NCI-H1417 treated with DMSO at 0.1 percent for 48 hours (cell line): ENCODE results near the gene RNF8.
"Not testable (repeated sequence)": the region's sequence is repeated elsewhere in the genome, so short reads cannot be mapped to it uniquely, and the experiment has no call there.

Experiments used
- DNase-seq: peaks from one replicate; lab custom pipeline; 2025; lab: John Stamatoyannopoulos, UW

The RNF8 gene

DNA sequence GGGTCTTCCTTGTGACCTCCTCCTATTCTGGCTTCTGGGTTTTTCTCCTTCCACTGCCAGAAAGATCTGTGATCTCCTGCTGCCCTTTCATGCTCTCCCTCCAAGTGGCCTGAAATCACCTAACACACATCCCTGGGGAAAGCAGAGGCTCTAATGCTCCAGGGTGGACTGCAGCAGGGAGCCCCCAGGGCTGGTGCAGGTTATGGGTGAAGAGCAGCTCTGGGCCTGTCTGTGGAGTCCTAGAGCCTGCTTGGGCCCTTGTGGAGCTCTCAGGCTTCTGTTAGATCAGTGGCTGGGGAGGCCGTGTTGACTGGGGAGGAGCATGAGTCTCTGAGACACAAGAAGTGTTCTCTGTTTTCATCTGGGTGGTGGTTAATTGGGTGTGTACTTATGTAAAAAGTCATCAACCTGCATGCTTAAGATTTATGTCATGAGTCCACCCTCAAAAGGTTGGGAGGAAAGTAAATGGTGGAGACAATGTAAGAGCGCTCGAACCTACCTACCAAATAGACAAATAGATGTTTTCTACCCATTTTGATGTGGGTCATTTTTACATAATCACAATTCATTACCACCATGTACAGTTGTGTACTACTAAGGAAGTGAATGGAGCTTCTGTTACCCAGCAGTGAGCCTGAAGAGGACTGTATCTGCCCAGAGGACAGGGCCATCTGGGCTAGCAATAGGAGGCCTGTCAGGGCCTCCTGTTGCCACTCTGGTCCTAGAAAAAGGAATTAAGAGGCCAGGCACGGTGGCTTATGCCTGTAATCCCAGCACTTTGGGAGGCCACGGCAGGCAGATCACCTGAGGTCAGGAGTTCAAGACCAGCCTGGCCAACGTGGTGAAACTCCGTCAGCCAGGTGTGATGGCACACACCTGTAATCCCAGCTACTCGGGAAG, 32.0 kb upstream of the RNF8 start:
- no peak for DNase-seq

DNA sequence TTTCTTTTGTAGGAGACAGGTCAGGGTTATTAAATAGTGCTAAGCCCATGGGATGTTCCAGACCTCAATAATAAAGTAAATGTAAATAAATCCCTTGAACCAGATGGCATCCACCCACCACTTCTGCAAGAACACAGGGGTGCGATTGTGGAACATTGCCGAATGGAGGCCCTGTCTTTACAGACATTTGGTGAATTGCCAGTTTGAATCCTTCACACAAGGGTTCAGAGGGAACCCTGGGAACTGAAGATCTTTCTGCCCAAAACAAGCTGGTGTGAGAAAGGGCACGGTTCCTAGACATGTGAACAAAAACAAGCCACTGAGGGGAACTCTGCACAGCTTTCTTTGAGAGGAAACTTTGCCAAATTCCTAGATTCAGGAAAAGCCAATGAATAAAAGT, 30.2 kb upstream of the RNF8 start:
- DNase-seq, result no peak

DNA sequence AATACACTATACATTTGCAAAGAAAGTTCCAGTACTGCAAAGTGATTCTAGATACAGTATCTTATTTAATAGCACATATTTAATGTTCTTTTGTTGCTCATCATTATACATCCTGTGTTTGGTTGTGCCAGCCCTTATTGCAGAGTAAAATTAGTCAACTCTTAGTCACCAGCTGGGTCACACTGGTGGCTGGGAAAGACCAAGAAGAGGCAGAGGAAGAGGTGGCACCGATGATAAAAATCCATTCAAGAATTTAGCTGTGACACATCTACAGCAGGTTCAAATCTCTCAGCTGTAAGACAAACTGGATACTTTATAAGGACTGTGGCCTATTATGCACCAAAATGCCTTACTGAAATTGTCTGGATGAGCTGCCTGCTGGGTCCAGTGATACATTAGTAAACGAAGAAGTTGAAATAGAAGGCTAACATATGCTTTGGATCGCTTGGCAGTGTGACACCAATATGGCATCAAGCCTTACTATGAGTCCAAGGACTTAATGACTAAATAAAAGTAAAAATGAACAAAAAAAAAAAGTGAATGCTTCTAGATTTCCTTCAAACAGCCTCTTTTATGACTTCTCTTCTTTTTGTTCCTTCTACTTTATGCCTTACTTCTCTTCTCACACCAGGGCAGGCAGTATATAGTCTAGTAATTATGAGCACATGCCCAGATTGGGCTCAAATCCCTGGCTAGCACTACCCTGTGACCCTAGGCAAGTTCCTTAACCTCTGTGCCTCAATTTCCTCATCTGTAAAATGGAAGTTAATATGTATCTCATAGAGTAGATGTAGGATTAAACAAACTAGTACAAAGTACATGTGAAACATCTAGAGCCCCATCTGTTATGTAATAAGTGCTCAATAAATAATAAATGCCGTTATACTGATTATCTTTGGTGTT, 29.4 kb upstream of the RNF8 start:
- DNase-seq, result no peak

DNA sequence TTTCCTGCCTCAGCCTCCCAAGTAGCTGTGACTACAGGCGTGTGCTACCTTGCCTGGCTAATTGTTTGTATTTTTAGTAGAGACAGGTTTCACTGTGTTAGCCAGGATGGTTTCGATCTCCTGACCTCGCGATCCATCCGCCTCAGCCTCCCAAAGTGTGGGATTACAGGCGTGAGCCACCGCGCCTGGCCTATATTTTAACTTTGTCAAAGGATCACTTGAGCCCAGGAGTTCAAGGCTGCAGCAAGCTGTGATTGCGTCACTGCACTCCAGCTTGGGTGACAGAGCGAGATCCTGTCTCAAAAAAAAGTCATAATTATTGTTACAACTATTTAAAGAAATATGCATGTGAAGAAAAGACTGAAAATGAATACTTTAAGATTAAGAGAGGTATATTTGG, 23.4 kb upstream of the RNF8 start:
- DNase-seq, result not testable (repeated sequence)

DNA sequence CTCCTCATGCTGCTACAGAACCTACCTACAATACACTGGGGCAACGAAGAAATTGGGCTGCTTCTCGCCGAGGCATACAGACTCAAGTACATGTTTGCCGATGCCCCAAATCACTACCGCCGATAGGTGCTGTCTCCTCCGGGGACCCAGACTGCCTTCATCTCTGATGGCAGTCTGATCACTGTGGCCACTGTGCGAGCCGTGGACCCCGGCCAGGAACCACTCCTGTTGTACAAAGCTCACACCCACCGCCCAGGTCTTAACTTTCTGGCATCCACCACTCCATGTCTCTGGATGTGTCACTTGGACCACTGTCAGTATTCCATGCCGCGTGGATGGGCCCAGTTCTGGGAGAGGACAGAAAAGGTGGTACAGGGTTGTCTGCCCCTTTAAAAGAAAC, 22.7 kb upstream of the RNF8 start:
- DNase-seq, result no peak

DNA sequence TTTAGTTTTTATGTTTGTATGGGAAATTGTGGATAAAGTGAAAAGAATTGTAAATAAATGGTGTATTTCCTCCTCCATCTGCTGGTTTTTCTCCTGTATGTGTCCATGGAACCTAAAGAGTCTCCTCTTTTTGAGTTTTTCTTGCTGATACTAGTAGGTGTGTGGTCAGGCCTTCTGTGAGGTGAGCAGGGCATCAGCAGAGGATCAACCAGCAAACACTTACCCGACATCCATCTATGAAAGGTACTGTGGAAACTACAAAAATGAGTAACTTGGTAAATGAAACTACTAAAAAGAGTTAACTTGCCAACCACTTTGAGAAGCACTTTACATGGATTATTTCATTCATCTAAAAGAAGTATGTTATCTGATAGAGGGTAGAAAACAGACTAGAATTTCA, 20.9 kb upstream of the RNF8 start:
- no peak for DNase-seq

DNA sequence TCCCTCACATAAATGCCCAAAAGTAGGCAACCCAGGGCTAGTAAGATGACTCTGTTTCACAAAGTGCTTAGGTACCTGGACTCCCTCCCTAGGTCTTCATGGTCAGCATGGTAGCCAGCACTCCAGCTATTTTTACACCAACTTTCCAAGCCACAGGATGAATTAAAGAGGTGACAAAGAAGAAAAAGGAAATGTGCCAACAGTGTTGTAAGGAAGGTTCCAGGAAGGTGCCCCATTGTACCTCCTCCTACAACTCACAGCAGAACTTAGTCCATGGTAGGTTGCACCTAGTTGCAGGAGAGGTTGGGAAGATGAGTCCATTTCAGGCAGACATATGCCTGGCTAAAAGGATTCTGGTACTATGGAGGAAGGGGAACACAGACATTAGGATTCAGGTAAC, 19.7 kb upstream of the RNF8 start:
- DNase-seq, result no peak

DNA sequence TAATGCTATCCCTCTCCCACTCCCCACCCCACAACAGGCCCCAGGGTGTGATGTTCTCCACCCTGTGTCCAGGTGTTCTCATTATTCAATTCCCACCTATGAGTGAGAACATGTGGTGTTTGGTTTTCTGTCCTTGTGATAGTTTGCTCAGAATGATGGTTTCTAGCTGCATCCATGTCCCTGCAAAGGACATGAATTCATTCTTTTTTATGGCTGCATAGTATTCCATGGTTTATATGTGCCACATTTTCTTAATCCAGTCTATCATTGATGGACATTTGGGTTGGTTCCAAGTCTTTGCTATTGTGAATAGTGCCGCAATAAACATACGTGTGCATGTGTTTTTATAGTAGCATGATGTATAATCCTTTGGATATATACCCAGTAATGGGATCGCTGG, 15.5 kb upstream of the RNF8 start:
- not testable (repeated sequence) for DNase-seq

DNA sequence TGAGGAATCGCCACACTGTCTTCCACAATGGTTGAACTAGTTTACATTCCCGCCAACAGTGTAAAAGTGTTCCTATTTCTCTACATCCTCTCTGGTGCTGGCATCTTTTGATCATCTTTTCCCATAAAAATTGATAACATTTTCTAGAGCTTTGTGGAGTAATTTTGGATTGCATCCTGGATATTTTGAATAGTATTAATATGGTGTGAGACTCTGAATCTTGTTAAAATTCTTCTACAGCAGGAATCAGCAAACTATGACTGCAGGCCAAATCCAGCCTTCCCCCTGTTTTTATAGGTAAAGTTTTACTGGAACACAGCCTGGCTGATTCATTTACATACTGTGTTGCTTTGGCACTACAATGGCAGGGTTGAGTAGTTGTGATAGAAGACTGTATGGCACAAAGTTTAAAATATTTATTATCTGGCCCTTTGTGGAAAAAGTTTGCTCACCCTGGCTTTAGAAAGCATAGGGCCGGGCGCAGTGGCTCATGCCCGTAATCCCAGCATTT, 15.0 kb upstream of the RNF8 start:
- DNase-seq, result no peak

DNA sequence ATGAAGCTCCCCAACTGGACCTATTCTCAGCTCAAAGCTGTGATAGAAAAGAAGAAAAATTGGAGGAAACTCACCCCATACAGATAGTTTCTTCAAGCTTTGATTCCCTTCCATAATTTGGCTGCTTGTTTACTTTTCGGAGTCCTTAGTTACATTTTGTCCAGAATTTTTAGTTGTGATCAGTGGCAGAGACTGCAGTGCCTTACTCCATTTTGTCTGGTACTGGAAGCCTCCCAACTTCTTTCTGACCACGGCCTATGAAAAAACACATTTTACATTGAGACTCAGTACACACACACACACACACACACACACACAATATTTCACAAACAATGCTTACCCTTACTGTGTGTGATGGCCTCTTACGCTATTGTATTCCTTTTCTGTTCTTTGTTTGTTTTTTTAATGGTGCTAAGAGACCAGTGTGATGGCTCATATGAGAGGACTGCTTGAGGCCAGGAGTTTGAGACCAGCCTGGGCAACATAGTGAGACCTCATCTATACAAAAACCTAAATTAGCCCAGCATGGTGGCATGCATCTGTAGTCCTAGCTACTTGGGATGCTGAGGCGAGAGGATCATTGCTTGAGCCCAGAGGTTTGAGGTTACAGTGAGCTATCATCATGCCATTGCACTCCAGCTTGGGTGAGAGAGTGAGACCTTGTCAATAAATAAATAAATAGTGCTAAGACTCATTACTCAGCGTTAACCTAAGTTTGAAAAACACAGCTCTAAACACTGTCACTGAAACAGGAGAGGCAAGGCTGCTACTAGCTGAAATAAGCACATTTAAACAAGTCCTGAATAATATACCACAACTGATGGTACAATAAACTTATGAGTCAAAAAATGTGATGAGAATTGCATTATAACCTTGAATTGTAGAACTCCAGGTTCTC, 13.8 kb upstream of the RNF8 start:
- no peak for DNase-seq

DNA sequence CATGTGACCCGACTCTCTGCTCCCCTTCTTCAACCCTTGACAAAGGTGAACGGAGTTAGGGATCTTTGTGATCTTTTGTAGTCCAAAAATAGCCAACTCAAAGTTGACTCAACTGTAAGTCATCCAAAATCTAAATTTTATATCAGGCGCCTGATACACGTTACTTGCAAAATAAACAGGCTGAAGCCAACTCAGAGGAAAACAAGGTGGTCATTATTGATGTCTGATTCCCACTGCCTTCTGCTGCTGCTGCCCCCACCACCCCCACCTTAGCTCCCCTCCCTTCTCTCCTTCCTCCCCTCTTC, 13.2 kb upstream of the RNF8 start:
- no peak for DNase-seq

DNA sequence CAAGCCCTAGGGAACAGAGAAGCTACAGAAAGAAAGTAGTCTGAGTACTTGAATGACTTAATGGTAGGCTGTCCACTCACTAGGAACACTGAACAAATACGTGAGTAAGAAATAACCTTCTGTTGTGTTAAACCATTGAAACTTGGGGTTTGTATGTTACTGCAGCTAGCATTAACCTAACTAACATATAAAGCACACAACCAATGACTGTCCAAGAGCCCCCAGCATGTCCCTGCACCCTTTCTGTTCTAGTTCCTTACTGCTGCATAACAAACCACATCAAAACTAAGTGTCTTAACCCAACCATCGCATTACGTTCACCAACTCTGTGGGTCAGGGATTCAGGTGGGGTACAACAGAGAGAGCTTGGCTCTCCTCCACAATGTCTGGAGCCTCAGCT, 10.5 kb upstream of the RNF8 start:
- DNase-seq, result no peak

DNA sequence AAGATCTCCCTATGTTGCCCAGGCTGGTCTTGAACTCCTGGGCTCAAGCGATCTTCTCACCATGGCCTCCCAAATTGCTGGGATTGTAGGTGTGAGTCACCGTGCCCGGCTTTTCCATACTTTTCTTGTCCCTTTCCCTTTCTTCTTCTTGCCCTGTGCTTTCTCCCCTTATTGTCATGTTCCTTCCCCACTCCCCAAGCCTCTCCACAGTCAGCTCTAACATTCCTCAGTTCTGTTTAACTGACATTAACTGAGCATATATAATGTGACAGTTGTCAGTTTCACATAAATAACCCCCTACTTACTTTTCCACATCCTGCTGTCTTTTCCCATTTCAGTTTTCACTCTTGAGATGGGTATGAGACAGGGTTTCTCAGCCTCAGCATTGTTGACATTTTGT, 9.5 kb upstream of the RNF8 start:
- no peak for DNase-seq

DNA sequence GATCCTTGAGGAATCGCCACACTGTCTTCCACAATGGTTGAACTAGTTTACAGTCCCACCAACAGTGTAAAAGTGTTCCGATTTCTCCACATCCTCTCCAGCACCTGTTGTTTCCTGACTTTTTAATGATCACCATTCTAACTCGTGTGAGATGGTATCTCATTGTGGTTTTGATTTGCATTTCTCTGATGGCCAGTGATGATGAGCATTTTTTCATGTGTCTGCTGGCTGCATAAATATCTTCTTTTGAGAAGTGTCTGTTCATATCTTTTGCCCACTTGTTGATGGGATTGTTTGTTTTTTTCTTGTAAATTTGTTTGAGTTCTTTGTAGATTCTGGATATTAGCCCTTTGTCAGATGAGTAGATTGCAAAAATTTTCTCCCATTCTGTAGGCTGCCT, 8.0 kb upstream of the RNF8 start:
- not testable (repeated sequence) for DNase-seq

DNA sequence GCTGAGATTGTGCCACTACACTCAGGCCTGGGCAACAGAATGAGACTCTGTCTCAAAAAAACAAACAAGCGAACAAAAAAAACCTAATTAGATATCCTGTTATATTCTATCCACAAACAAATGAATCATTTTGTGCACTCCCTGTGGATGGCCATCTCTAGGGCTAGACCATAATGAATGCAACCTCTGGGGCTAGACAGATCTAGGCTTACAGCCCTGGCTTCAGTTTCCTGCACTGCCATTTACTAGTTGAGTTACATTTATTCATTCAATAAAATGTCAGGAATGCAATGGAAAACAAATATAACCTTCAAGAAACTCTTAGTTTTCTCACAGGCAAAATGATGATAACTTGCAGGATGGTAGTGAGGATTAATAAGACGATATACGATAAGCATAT, 6.6 kb upstream of the RNF8 start:
- no peak for DNase-seq

DNA sequence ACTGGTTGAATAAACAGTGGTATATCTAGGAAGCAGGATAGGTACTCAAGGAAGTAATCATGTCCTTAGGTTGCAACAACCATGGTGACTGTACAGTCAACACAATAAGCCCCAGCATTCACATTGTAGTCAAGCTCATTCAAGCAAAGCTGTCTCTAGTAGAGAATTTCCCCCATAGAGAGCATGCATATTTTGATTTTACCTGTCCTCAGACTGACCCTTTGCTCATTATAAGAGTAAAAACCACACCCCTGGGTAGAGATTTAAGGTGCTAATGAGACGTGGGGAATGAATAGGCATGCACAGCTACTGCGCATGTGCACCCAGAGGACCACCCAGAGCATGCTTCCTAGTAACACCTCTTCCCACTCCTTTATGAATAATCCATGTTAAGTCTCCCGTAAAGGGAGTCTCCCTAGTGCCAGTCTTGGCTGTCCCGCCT, 6.1 kb upstream of the RNF8 start:
- no peak for DNase-seq

DNA sequence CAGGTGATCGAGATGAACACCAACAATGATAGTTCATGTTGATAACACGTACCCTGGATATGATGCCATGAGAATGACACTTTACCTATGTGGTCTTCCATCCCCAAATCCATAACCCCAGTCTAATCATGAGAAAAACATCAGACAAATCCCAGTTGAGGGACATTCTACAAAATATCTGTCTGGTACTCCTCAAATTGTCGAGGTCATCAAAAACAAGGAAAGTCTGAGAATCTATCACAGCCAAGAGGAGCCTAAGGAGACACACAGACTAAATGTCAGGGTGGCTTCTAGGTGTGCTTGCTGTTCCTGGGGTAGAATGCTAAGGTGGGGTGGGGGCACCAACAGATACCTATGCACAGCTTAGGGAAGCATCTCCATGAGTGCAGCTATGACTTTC, 2.8 kb upstream of the RNF8 start:
- no peak for DNase-seq

DNA sequence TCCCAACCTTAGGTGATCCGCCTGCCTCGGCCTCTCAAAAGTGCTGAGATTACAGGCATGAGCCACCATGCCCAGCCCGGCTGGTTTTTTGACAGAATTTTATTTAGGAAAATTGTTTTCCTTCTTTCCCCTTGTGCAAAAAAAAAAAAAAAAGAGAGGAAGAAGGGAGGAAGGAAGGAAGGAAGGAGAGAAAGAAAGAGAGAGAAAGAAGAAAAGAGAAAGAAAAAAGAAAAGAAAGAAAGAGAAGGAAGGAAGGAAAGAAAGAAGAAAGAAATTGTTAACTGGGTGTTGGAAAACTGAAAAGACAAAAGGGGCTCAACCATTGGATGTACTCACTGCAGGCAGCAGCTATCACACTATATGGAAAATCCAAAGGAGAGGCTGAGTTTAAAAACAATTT, 1.4 kb upstream of the RNF8 start:
- DNase-seq, result no peak

DNA sequence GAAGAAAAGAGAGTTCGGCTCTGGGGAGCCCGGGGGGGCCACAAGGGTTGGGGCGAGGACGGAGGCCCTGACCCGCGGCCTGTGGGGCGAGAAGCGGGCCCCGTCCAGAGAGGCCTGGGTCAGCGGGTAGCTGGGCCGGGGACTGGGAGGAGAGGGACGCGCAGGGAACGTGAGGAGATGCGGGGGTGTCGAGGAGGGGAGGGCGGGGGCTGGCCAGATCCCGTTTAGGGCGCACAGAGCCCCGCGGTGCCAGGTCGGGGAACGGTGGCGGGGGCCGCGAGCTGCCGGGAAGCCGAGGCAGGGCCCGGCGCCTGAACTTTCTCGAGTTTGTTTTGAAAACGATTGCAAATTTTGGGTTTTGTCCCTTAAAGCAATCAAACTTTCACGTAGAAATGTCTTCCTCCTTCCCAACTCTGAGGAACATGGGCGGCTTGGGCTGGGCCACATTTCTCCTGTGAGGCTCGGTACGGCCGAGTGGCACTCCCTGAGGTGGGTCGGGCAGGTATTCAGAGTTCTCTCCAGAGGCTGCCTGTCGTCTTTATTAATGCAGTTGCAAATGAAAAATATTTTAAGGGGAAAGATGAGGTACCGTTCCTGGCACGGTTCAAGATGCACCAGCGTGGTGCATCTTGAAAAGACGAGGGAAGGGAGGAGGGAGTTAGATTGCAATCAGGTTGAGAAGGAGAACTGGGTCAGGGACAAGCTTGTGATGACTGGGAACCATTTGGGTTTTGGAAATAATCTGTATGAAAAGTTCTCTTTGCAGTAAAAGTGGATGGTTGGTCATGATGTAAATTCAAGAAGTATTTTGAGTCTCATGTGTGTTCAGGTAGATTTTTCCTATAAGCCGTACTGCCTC, 972 bp downstream of the RNF8 start:
- no peak for DNase-seq

DNA sequence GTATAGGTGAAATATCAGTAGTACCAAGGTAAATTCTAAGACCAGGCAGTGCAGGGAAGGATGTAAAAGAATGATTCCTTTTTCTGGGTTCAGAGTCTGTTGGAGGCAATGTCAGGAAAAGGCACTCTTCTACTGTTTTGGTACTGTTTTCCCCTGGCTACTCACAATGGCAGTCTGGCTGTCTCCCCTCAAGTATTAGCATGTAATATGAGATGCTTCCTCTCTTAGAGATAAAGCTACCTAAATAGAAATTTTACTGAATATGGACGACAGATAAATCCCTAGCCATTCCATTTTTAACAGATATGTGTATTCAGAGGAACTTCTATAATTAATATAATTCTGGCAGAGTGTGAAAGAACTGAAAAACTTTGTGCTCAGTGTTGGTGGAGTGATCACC, 3.5 kb downstream of the RNF8 start:
- no peak for DNase-seq

DNA sequence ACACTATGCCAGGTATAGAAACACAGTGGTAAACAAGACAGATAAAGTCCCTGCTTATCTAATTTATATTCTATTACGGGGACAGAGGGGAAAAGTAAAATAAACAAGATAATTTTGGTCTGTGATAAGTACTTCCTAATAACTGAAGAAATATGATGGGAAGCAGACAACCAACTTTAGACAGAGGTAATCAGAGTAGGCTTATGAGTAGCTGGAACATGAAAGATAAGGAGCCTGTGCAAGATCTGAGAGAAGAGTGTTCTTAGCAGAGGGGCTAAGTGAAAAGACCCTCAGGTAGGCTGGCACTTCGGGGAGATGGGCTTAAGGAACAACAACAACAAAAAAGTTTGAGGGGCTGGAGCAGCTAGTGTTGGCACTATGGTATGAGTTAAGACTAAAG, 4.1 kb downstream of the RNF8 start:
- no peak for DNase-seq
